GM12891 (cell line): Measurements from ENCODE around the gene AHNAK.

ENCODE experiments used
- DNase-seq: peaks from one replicate; pipeline ENCODE4 v3.0.0; 2011; ENCODE audit warnings: low spot score; ENCODE audit not compliant: insufficient read length
- FAIRE-seq: peaks from 2 replicates; lab custom pipeline; 2011; peaks lifted over from hg19 to GRCh38; lab: Jason Lieb, UNC
- PAX5 ChIP-seq: IDR thresholded peaks from 2 replicates; pipeline ENCODE4 v1.6.1; 2011; ENCODE audit warnings: low read length, moderate library complexity, mild to moderate bottlenecking; ENCODE audit not compliant: insufficient read depth, severe bottlenecking
- POLR2A ChIP-seq: IDR thresholded peaks from 2 replicates; pipeline ENCODE4 v1.6.1; 2011; ENCODE audit warnings: low read depth, low read length, control low read depth
- POLR2AphosphoS5 ChIP-seq: IDR thresholded peaks from 2 replicates; pipeline ENCODE4 v1.6.1; 2011; ENCODE audit warnings: low read depth, low read length, control low read depth
- POU2F2 ChIP-seq: IDR thresholded peaks from 2 replicates; pipeline ENCODE4 v1.6.1; 2011; ENCODE audit warnings: low read depth, mild to moderate bottlenecking, control low read depth, low read length, moderate library complexity
- SPI1 ChIP-seq: IDR thresholded peaks from 2 replicates; pipeline ENCODE4 v1.6.1; 2011; ENCODE audit warnings: low read depth, low read length, control low read depth
- TAF1 ChIP-seq: IDR thresholded peaks from 2 replicates; pipeline ENCODE4 v1.6.1; 2011; ENCODE audit warnings: low read depth, low read length, control low read depth

The AHNAK gene

GRCh38 chr11:62449451-62449851, 97.2 kb downstream of the AHNAK start:
- TF ChIP-seq POLR2AphosphoS5 (no peak), TAF1 (no peak), POLR2A (no peak), SPI1 (no peak), PAX5 (no peak), POU2F2 (no peak)
- no peak for FAIRE-seq
- DNase-seq: no peak

GRCh38 chr11:62446091-62446490, 100.5 kb downstream of the AHNAK start:
- DNase-seq (no peak), FAIRE-seq (no peak)
- no peak for TF ChIP-seq SPI1
- TF ChIP-seq TAF1: no peak

GRCh38 chr11:62445314-62445740, 101.3 kb downstream of the AHNAK start:
- DNase-seq (no peak), FAIRE-seq (no peak)
- TF ChIP-seq POU2F2: no peak
- no peak for TF ChIP-seq SPI1
- no peak for TF ChIP-seq POLR2A

GRCh38 chr11:62444835-62445234, 101.8 kb downstream of the AHNAK start:
- TF ChIP-seq POLR2AphosphoS5: no peak
- TF ChIP-seq POU2F2: no peak
- no peak for TF ChIP-seq PAX5
- no peak for TF ChIP-seq SPI1
- TF ChIP-seq TAF1: no peak
- TF ChIP-seq POLR2A: no peak
- no peak for FAIRE-seq
- DNase-seq: no peak

GRCh38 chr11:62444236-62444833, 102.3 kb downstream of the AHNAK start:
- FAIRE-seq (peak; percentile 82), DNase-seq (no peak)
- TF ChIP-seq POLR2A (no peak), POLR2AphosphoS5 (no peak), SPI1 (no peak), TAF1 (no peak), POU2F2 (no peak), PAX5 (no peak)

- TF ChIP-seq SPI1 (no peak), TAF1 (no peak), POU2F2 (no peak), POLR2A (no peak), PAX5 (no peak), POLR2AphosphoS5 (no peak)
- FAIRE-seq (no peak), DNase-seq (no peak)
These were observed 103.0 kb downstream of the AHNAK start for GRCh38 chr11:62443390-62444235.

- TF ChIP-seq POLR2A: no peak
- no peak for TF ChIP-seq POU2F2
- TF ChIP-seq PAX5: no peak
- TF ChIP-seq SPI1: no peak
- FAIRE-seq: no peak
- DNase-seq: no peak
These were observed 106.6 kb downstream of the AHNAK start for GRCh38 chr11:62439785-62440602.

GRCh38 chr11:62438641-62439040, 108.0 kb downstream of the AHNAK start:
- FAIRE-seq (no peak), DNase-seq (no peak)
- TF ChIP-seq SPI1: no peak
- no peak for TF ChIP-seq POU2F2
- no peak for TF ChIP-seq PAX5
- no peak for TF ChIP-seq POLR2AphosphoS5

- no peak for TF ChIP-seq POLR2AphosphoS5
- no peak for TF ChIP-seq POLR2A
- no peak for DNase-seq
- no peak for FAIRE-seq
These were observed 109.0 kb downstream of the AHNAK start for GRCh38 chr11:62437616-62438015.
